OCI-LY1 (cell line): Measurements from ENCODE around the gene ASB10.

Experiments used
- CTCF ChIP-seq: fragments of 200-600 bp; sonication (generic), shearing (Covaris generic); IDR thresholded peaks from 2 replicates; pipeline ENCODE4 v1.5.1; 2017; ENCODE audit warnings: mild to moderate bottlenecking, antibody characterized with exemption, low read length, moderate library complexity, mixed read lengths
- EZH2 ChIP-seq: fragments of 200-600 bp; sonication (generic), shearing (Covaris generic); IDR thresholded peaks from 2 replicates; pipeline ENCODE4 v1.8.0; 2017; ENCODE audit warnings: borderline replicate concordance, mixed run types, mild to moderate bottlenecking, antibody characterized with exemption, low read length, moderate library complexity, mixed read lengths

- no peak for TF ChIP-seq CTCF
- no peak for TF ChIP-seq EZH2
These were observed 18.3 kb downstream of the ASB10 start for GRCh38 chr7:151168787-151169162.
